ENCODE data around the gene C11orf71.

Gene C11orf71

GRCh38 chr11:114398303-114398920 lies 1.9 kb downstream of the C11orf71 start:
- DNase-seq, result no peak

GRCh38 chr11:114397349-114397982 lies 2.8 kb downstream of the C11orf71 start:
- DNase-seq, result no peak

GRCh38 chr11:114396916-114397315 lies 3.4 kb downstream of the C11orf71 start:
- DNase-seq, result no peak

GRCh38 chr11:114395736-114396135 lies 4.6 kb downstream of the C11orf71 start:
- DNase-seq, result no peak

GRCh38 chr11:114392735-114393667 lies 7.3 kb downstream of the C11orf71 start:
- no peak for DNase-seq

- no peak for DNase-seq
Measured at GRCh38 chr11:114386545-114386944, 13.8 kb downstream of the C11orf71 start.

- DNase-seq, result no peak
Measured at GRCh38 chr11:114386131-114386530, 14.2 kb downstream of the C11orf71 start.

- DNase-seq, result no peak
Measured at GRCh38 chr11:114384487-114384886, 15.8 kb downstream of the C11orf71 start.

- no peak for DNase-seq
Measured at GRCh38 chr11:114382509-114382908, 17.8 kb downstream of the C11orf71 start.

GRCh38 chr11:114379394-114380069 lies 20.8 kb downstream of the C11orf71 start:
- no peak for DNase-seq

GRCh38 chr11:114377612-114378267 lies 22.6 kb downstream of the C11orf71 start:
- DNase-seq, result no peak

GRCh38 chr11:114375052-114375451 lies 25.3 kb downstream of the C11orf71 start:
- no peak for DNase-seq

- no peak for DNase-seq
Measured at GRCh38 chr11:114368918-114369680, 31.2 kb downstream of the C11orf71 start.

- DNase-seq, result no peak
Measured at GRCh38 chr11:114367244-114367957, 32.9 kb downstream of the C11orf71 start.

- no peak for DNase-seq
Measured at GRCh38 chr11:114366331-114367243, 33.7 kb downstream of the C11orf71 start.

- DNase-seq, result no peak
Measured at GRCh38 chr11:114362958-114363357, 37.4 kb downstream of the C11orf71 start.

GRCh38 chr11:114362326-114362725 lies 38.0 kb downstream of the C11orf71 start:
- DNase-seq, result no peak

- no peak for DNase-seq
Measured at GRCh38 chr11:114359342-114359741, 41.0 kb downstream of the C11orf71 start.

GRCh38 chr11:114358716-114359115 lies 41.6 kb downstream of the C11orf71 start:
- no peak for DNase-seq

GRCh38 chr11:114354076-114354475 lies 46.2 kb downstream of the C11orf71 start:
- DNase-seq, result no peak

Data from NCI-H2171 (cell line).